Liver (tissue), 3 donors: ENCODE measurements around the gene CD37.

Experiments
- EGR1 ChIP-seq, 2 donors: IDR thresholded peaks; 2 replicates each; pipeline ENCODE4 v1.6.1; 2016 to 2018; ENCODE audit warnings: antibody characterized with exemption in 2 of 2, low read depth in 2 of 2
- HNF4G ChIP-seq: IDR thresholded peaks from 2 replicates; pipeline ENCODE4 v1.6.1; 2016; ENCODE audit warnings: antibody characterized with exemption
- JUND ChIP-seq, 2 donors: IDR thresholded peaks; 2 replicates each; pipeline ENCODE4 v1.6.1; 2016; ENCODE audit warnings: antibody characterized with exemption in 2 of 2
- SP1 ChIP-seq: IDR thresholded peaks from 2 replicates; pipeline ENCODE4 v1.6.1; 2018; ENCODE audit warnings: antibody characterized with exemption, mild to moderate bottlenecking
- YY1 ChIP-seq: IDR thresholded peaks from 2 replicates; pipeline ENCODE4 v1.6.1; 2016; ENCODE audit warnings: antibody characterized with exemption, mild to moderate bottlenecking
- TF ChIP-seq, protein P1 (sequence below): IDR thresholded peaks from 2 replicates; pipeline ENCODE4 v1.6.1; 2016; ENCODE audit warnings: antibody characterized with exemption, mild to moderate bottlenecking
- TF ChIP-seq, protein P2 (sequence below): fragments of 150-350 bp; IDR thresholded peaks from 2 replicates; pipeline ENCODE4 v1.5.1; 2017; ENCODE audit warnings: improper control_type of control experiment, low read depth, low read length; ENCODE audit not compliant: missing input control
- donor health status: healthy.
- donor health status: healthy.

GRCh38 chr19:49362048-49362928, 27.1 kb downstream of the CD37 start, which contains the start of gene TEAD2:
- TF ChIP-seq, protein P1, sequence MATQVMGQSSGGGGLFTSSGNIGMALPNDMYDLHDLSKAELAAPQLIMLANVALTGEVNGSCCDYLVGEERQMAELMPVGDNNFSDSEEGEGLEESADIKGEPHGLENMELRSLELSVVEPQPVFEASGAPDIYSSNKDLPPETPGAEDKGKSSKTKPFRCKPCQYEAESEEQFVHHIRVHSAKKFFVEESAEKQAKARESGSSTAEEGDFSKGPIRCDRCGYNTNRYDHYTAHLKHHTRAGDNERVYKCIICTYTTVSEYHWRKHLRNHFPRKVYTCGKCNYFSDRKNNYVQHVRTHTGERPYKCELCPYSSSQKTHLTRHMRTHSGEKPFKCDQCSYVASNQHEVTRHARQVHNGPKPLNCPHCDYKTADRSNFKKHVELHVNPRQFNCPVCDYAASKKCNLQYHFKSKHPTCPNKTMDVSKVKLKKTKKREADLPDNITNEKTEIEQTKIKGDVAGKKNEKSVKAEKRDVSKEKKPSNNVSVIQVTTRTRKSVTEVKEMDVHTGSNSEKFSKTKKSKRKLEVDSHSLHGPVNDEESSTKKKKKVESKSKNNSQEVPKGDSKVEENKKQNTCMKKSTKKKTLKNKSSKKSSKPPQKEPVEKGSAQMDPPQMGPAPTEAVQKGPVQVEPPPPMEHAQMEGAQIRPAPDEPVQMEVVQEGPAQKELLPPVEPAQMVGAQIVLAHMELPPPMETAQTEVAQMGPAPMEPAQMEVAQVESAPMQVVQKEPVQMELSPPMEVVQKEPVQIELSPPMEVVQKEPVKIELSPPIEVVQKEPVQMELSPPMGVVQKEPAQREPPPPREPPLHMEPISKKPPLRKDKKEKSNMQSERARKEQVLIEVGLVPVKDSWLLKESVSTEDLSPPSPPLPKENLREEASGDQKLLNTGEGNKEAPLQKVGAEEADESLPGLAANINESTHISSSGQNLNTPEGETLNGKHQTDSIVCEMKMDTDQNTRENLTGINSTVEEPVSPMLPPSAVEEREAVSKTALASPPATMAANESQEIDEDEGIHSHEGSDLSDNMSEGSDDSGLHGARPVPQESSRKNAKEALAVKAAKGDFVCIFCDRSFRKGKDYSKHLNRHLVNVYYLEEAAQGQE = no peak
- TF ChIP-seq, protein P2, sequence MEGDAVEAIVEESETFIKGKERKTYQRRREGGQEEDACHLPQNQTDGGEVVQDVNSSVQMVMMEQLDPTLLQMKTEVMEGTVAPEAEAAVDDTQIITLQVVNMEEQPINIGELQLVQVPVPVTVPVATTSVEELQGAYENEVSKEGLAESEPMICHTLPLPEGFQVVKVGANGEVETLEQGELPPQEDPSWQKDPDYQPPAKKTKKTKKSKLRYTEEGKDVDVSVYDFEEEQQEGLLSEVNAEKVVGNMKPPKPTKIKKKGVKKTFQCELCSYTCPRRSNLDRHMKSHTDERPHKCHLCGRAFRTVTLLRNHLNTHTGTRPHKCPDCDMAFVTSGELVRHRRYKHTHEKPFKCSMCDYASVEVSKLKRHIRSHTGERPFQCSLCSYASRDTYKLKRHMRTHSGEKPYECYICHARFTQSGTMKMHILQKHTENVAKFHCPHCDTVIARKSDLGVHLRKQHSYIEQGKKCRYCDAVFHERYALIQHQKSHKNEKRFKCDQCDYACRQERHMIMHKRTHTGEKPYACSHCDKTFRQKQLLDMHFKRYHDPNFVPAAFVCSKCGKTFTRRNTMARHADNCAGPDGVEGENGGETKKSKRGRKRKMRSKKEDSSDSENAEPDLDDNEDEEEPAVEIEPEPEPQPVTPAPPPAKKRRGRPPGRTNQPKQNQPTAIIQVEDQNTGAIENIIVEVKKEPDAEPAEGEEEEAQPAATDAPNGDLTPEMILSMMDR = no peak
- TF ChIP-seq JUND (IDR thresholded peaks at IDR 0.05) (no peak), YY1 (no peak), EGR1 (IDR thresholded peaks at IDR 0.05; ENCODE audit: low read depth in 2 of 2) (no peak), HNF4G (no peak), SP1 (no peak)
